Activated CD8-positive, alpha-beta memory T cell treated with anti-CD3 and anti-CD28 coated beads for 1 hour (primary cell): ENCODE data around the gene STK4.
A peak's percentile ranks its signal among the peaks of the same experiment; 100 is the strongest.
"Not testable (repeated sequence)": the region's sequence is repeated elsewhere in the genome, so short reads cannot be mapped to it uniquely, and the experiment has no call there.

Source experiments
- DNase-seq, 2 donors: peaks; one replicate each; pipeline ENCODE4 v3.0.0-alpha.2; 2020; ENCODE audit warnings: low read depth in 1 of 2; ENCODE audit errors: extremely low read depth in 1 of 2

STK4 gene

GRCh38 chr20:44981736-44982406 lies 15.6 kb downstream of the STK4 start:
- DNase-seq = no peak

DNA sequence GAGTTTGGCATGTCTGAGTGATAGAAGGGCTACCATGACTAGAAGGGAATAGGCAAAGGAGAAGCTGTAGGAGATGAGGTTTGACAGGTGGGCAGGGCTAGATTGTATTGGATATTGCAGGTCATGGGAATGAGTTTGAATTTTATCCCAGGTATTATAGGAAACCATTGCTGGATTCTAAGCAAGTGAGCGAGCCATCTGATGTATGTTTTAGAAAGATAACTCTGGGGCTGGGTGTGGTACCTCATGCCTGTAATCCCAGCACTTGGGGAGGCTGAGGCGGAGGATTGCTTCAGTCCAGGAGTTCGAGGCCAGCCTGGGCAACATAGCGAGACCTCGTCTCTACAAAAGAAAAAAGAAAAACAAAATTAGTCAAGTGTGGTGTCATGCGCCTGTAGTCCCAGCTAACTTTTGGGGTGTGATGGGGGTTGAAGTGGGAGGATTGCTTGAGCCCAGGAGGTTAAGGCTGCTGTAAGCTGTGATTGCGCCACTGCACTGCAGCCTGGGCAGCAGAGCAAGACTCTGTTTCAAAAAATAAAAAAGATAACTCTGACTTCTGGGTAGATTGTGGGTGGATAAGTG lies 16.9 kb downstream of the STK4 start:
- no peak for DNase-seq

GRCh38 chr20:44988631-44989171 lies 22.4 kb downstream of the STK4 start:
- no peak for DNase-seq

- no peak for DNase-seq
Observed at GRCh38 chr20:44990425-44990824, 24.1 kb downstream of the STK4 start.

DNA sequence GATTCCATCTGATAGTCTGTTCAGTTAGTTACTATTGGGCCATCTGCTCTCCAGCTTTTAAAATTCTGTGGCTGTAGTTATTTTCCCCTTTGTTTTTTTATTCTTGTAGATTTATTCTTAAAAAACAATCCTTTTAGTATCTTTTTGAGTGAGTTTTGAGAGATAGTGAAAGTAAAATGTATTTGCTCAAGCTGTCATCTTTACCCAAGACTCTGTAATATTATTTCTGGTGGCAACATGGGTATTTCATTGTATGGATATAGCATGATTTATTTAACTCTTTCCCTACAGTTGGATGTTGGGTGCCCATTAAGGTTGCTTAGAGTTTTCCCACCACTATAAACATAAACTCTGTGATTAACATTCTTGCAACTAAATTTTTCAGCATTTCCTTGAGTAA lies 24.6 kb downstream of the STK4 start:
- no peak for DNase-seq

GRCh38 chr20:44993343-44993742 lies 27.0 kb downstream of the STK4 start:
- no peak for DNase-seq

DNA sequence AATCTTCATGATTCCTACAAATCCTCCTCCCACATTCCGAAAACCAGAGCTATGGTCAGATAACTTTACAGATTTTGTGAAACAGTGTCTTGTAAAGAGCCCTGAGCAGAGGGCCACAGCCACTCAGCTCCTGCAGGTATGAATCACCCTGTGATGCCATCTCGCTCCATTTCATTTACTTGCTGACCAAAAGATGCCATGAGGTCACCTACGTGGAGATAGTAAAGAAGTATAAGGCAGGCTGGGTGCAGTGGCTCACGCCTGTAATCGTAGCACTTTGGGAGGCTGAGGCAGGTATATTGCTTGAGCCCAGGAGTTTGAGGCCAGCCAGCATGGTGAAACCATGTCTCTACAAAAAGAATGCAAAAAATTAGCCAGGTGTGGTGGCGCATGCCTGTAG lies 30.9 kb downstream of the STK4 start:
- DNase-seq = no peak

DNA sequence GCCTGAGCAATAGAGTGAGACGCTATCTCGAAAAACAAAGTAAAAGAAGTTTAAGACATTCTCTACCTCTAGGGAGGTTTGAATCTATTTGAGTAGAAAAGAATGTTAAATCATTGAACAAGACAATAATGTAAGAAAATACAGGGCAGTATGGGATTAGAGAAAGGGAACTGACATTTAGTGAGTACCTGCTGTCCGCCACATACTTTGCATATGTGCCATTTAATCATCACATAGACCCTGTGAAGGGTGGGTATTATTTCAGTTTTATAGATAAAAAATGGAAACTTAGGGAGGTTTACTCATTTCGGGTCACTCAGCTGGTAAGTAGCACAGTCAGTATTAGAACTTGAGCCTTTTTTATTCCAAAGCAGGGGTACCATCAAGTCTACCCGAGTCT lies 31.4 kb downstream of the STK4 start:
- no peak for DNase-seq

DNA sequence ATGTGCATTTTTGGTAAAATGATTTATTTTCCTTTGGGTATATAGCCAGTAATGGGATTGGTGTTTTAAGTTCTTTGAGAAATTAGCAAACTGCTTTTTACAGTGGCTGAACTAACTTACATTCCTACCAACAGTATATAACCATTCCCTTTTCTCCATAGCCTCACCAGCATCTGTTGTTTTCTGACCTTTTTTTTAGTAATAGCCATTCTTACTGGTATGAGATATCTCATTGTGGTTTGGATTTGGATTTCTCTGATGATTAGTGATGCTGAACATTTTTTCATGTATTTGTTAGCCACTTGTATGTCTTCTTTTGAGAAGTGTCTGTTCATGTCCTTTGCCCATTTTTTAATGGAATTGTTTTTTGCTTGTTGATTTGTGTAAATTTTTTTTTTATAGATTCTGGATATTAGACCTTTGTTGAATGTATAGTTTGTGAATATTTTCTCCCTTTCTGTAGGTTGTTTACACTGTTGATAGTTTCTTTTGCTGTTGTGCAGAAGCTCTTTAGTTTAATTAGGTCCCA lies 42.3 kb downstream of the STK4 start:
- DNase-seq = no peak

DNA sequence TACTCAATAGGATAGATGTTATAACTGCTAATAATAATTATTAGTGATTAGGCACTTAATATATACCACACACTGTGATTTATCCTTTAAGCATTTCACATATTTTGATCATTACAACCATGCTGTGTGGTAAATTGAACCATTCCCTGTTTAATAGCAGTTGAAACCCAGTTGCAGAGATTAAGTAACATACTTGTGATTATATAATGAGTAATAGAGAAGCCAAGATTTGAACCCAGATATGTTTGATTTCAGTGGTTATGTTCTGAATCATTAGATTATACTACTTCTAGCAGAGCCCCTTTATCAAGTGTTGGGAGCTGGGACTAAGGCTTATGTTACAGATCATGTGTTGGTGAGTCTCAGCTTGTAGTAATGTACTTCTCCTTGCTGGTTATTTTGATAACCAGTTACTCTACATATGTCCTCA lies 44.1 kb downstream of the STK4 start:
- DNase-seq = no peak

GRCh38 chr20:45011108-45011526 lies 44.8 kb downstream of the STK4 start:
- DNase-seq = peak; percentile 11 to 26

- no peak for DNase-seq
Observed at GRCh38 chr20:45012682-45013302, 46.5 kb downstream of the STK4 start.

GRCh38 chr20:45014131-45014530 lies 47.8 kb downstream of the STK4 start:
- DNase-seq = not testable (repeated sequence)

DNA sequence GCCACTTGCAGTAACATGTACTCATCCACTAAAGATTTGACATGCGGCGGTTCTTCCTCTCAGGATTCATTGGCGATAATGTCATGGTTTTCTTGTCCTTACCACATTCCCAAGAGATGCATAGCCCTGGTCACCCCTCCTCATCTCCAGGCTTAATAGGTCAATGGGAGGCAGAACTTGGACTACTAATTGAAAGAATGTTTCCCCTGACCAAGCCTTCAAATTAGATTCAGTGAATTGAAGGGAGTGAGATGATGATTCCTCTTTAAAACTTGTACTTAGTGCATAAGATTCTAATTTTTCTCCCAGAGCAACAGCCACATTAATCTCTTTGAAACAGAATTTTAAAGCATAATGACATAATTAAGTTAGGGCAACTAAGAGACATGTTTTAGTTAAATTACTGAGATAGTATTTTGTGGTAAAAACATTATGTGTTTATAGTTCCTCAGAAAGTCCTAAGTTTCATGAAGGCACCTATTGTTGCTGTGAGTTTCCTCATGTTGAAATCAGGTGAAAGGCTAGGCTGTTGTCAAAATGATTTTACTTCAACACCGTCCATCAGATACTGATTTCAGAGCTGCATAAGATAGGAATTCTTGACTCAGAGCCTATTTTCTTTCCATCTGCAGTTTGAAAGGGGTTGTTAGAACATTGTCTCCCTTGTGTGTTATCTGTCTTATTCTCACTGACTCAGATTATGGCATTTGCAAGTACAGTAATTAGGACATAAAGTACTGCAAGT lies 48.5 kb downstream of the STK4 start:
- no peak for DNase-seq

GRCh38 chr20:45016089-45016671 lies 49.9 kb downstream of the STK4 start:
- no peak for DNase-seq

GRCh38 chr20:45017281-45017680 lies 51.0 kb downstream of the STK4 start:
- no peak for DNase-seq

DNA sequence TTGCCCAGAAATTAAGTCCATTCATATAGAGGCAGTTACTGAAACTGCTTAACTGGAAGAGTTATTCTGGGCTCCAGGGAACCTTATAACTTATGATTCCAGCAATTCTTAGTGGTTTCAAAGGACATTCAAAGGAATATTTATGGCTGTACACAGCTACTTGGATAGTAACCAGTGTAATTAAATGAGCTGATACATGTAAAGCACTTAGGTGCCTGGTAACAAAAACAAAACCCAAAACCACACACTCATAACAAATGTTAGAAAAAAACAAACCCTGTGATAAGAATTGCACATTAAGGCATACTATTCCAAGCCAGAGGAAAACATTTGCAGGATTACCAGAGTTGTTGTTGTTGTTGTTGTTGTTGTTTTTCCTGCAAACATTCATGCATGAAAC lies 51.5 kb downstream of the STK4 start:
- DNase-seq = no peak

DNA sequence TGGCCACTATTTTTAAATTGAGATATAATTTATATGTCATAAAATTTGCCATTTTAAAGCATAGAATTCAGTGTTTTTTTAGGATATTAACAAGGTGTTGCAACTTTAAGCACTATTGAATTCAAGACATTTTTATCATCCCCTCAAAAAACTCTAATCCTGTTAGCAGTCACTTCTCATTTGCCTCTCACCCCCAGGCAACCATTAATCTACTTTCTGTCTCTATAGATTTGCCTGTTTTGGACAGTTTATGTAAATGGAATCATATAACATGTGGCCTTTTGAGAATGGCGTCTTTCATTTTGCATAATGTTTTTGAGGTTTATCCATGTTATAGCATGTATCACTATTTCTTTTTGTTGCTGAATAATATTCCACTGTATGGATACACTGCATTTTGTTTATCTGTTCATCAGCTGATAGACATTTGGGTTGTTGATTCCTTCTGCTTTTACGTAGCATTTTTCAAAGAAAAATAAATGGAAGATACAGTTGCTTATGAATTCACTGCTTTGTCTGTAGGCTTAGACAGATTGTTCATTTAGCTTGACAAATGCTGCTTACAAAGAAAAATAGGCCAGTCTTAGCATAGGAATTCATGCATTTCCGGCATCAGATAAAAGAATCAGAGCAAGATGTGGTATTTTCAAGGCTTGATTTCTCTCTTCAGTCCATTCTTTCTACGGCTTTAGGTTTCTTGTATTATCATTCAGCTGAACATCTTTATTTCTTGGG lies 52.9 kb downstream of the STK4 start:
- no peak for DNase-seq

DNA sequence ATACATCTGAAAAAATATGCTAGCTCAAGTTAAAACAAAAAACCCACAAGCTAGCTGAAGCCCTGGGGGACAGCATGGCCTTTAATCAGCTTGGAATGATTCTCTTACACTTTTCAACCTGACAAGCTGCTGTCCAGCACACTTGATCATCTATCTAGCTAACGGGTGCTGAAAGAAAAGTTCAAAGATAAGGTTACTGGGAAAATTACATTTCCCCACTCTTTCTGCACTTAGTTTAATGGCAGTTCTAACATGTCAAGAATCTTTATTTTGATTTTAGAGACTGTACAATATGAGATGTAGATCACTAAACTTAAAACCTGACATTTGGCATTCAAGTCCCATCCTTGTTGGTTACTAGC lies 53.4 kb downstream of the STK4 start:
- no peak for DNase-seq

DNA sequence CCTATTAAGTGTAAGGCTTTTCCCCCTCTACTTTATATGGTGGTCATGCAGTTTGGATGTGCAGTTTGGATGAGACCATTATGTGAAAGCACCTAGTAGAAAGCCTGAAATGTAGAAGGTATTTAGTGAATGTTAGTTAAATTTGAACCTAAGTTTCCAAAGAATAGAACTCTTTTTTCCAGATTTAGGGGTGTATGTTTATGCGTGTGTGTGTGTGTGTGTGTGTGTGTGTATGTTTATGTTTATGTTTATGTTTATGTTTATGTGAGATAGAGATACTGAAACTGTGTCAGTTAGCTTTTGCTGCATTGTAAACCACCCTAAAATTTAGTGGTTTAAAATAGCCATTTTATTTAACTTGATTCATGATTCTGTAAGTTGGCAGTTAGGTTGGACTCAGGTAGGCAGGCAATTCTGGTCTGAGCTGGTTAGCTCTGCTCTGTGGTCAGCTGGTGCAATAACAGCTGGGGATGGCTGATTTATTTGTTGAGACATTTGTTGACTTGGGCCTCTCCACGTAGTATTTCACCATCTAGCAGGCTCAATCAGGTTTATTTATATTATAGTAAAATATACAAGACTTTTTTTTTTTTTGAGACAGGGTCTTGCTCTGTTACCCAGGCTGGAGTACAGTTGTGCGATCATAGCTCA lies 54.0 kb downstream of the STK4 start:
- DNase-seq = no peak
